CD4-positive, alpha-beta T cell treated with Interleukin-10 for 1 hour (primary cell): ENCODE data around the gene FSCN2.
"Not testable (repeated sequence)": the region's sequence is repeated elsewhere in the genome, so short reads cannot be mapped to it uniquely, and the experiment has no call there.

Source experiments
- DNase-seq: peaks from one replicate; pipeline ENCODE4 v3.0.0-alpha.2; 2020

The FSCN2 gene

DNA sequence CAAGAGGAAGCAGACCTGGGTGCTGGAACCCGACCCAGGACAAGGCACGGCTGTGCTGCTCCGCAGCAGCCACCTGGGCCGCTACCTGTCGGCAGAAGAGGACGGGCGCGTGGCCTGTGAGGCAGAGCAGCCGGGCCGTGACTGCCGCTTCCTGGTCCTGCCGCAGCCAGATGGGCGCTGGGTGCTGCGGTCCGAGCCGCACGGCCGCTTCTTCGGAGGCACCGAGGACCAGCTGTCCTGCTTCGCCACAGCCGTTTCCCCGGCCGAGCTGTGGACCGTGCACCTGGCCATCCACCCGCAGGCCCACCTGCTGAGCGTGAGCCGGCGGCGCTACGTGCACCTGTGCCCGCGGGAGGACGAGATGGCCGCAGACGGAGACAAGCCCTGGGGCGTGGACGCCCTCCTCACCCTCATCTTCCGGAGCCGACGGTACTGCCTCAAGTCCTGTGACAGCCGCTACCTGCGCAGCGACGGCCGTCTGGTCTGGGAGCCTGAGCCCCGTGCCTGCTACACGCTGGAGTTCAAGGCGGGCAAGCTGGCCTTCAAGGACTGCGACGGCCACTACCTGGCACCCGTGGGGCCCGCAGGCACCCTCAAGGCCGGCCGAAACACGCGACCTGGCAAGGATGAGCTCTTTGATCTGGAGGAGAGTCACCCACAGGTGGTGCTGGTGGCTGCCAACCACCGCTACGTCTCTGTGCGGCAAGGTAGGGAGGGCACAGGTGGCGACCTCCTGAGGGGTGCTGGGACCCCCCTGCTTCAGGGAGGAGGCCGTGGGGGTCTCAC is 667 bp downstream of the FSCN2 start:
- DNase-seq = no peak

DNA sequence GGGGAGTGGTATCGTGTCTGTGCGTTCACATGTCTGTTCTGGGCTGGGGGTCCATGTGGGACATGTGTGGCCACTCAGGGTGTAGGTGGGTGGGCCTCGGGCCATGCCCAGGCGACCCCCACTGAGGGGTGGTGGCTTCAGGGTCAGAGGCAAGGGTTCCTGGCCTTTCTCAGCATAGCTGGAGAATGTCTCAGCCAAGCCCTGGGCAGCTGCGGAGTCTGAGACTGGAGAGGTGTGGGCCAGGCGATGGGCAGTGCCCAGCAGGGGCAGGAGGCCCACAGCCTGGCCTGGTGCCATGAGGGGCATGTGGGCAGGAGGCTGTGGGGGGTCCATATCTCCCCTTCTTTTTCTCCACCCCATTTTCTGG is 1.2 kb downstream of the FSCN2 start:
- no peak for DNase-seq

DNA sequence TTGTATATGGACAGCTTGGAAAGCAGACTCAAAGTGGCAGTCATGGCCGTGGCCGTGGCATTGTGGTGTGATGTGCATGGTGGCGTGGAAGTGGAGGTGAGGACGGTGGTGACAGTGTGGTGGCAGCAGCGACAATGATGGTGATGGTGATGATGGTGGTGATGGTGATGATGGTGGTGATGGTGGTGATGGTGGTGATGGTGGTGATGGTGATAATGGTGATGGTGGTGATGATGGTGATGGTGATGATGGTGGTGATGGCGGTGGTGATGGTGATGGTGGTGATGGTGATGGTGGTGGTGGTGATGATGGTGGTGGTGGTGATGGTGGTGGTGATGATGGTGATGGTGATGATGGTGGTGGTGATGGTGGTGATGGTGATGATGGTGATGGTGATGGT is 2.8 kb downstream of the FSCN2 start:
- DNase-seq = not testable (repeated sequence)

DNA sequence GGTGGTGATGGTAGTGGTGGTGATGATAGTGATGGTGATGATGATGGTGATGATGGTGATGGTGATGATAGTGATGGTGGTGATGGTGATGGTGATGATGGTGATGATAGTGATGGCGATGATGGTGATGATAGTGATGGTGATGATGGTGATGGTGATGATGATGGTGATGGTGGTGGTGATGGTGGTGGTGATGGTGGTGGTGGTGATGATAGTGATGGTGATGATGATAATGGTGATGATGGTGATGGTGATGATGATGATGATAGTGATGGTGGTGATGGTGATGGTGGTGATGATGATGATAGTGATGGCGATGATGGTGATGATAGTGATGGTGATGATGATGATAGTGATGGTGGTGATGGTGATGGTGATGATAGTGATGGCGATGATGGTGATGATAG is 3.8 kb downstream of the FSCN2 start:
- not testable (repeated sequence) for DNase-seq

DNA sequence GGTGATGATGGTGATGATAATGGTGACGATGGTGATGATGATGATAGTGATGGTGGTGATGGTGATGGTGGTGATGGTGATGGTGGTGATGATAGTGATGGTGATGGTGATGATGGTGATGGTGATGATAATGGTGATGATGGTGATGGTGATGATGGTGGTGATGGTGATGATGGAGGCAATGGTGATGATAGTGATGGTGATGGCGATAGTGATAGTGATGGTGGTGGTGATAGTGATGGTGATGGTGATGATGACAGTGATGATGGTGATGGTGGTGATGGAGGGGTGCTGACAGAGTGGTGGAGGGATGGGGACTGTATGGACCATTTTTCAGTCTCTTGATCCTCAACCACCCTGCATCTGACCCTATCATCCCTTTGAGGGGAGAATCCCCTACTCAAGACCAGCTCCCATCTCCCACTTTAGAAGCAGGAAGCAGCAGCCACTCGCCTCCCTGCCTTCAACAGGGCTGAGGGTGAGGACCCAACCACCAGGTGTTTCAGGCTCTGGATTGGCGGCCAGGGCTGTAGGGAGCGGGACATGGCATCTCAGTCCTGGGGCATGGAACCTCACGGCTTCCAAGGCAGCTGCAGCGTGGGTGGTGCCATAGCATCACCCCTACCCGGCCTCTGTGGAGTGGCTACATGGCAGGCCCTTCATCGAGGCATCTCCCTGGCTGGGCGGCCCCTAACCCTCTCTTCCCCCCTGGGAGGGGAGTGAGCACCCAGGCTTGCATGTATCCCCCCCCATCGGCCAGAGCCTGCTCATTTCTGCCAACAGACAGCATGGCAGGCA is 4.5 kb downstream of the FSCN2 start:
- DNase-seq = no peak

DNA sequence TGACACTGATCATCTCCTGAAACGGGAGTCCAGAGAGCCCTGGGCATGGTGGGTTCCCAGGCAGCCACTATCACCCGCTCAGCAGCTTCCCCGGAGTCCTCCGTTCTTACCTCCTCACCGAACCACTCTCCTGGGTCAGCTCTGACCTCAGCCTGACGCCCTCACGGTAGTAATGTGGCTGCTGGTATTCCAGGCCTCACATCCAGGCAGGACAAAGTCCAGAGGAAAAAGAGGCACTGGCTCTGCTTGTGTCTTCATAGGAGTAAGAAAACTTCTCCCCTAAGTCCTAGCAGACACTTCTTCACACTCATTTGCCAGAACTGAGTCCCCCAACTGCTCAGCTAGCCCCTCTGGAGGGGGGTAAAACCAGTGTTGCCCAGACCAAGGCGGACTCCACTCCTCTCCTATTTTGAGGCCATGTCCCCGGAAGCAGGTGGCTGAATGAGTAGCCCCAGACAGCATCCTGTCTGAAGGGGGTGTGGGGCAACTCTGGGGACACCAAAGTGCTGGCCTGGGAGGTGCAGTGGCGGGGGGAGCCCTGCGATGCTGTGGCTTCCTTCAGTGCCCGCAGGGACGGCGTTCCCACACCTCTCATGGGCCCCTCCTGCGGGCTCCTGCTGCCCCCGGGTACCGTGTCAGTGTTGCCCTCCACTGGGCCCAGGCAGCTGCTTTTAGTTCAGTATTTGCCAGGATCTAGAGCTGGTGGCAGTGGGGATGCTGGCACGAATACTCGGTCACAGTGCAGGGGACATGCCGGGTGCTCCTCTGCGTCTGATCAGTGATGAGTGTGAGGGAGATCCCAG is 5.4 kb downstream of the FSCN2 start:
- DNase-seq = no peak

DNA sequence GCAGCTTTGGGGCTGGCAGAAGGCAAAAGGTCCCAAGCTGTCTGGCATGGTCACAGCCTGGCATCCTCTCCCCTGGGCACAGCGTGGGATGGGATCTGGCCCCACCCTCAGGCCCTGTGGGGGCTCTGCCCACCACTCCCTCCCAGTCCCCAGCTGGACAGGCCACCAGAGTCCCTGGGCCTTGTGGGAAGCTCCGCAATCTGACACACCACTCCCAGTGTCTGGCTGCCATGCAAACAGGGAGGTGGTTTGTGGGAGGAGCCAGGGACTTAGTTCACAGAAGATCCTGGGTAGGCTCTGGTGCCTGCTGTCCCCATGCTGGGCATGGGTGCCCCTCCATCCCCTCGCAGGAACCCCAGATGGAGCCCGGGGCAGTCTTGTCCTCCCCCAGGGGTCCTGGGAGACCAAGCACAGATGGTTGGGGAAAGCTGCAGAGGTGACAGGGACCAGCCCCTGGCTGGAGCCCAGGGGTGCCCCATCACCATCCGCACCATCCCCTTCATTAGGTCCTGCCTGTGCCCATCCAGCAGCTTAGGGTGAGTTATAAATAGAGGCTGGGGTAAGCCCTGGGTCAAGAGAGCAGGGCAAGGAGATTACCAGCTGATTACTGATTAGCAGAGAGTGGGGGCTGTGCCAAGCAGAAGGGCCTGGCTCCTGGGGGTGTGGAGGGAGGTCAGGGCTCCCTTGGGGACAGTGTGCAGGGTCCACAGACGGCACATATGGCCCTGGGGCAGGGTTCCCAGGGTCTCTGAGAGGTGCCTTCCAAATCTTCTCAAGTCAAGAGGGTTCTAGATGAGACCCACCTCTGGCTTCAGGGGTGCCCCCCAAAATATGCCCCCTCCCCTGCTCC is 6.2 kb downstream of the FSCN2 start:
- DNase-seq = no peak

DNA sequence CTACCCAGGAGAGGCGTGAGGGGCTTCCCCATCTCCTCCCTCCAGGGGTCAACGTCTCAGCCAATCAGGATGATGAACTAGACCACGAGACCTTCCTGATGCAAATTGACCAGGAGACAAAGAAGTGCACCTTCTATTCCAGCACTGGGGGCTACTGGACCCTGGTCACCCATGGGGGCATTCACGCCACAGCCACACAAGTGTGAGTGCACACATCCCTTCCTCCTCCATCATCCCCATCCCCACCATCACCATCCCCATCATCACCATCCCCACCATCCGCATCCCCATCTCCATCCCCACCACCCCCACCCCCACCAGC is 6.8 kb downstream of the FSCN2 start:
- no peak for DNase-seq

DNA sequence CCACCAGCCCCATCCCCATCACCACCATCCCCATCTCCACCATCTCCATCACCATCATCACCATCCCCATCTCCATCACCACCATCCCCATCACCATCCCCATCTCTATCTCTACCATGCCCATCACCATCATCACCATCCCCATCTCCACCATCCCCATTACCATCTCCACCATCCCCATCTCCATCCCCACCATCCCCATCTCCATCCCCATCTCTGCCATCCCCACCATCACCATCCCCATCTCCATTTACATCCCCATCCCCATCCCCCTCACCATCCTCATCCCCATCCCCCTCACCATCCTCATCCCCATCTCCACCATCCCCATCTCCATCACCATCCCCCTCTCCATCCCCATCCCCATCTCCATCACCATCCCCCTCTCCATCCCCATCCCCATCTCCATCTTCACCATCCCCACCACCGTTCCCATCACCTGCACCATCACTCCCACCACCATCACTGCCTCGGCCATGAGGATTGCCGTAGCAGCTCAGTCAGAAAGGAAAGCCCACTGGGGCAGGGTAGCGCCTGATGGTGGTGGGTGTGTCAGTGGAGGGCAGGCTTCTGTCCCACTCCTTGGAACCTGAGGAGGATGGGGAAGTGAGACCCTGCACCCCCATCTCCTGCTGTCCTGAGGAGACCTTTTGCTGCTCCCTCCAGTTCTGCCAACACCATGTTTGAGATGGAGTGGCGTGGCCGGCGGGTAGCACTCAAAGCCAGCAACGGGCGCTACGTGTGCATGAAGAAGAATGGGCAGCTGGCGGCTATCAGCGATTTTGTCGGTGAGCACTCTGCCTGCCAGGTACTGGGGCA is 7.5 kb downstream of the FSCN2 start:
- DNase-seq = no peak

DNA sequence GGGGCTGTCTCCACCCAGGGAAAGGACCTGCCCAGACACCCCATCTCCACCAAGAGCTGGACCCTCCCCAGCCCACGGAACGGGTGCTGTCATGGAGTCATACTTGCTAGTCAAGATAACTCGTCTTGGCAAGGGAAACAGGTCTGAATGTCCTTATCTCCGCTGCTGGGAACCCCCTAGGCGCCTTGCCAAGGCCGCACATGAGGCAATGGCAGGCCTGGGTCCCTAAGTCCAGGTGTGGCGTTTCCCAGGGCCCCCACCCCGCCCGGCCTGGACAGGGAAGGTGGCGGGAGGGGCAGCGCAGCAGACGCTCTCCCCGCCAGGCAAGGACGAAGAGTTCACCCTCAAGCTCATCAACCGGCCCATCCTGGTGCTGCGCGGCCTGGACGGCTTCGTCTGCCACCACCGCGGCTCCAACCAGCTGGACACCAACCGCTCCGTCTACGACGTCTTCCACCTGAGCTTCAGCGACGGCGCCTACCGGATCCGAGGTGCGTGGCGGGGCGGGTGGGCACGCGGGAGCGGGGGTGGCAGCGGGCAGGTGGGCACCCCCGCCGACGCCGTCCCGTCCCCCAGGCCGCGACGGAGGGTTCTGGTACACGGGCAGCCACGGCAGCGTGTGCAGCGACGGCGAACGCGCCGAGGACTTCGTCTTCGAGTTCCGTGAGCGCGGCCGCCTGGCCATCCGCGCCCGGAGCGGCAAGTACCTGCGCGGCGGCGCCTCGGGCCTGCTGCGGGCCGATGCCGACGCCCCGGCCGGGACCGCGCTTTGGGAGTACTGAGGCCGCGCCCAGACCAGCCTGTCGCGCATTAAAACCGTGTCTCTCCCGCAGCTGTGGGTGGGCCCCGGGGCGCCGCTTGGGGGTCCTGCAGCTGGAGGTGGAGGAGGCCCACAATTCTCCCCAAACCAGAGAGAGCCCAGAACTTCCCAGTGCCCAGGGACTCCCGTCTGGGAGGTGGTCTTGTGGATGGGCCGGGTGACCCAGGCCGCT is 8.4 kb downstream of the FSCN2 start:
- no peak for DNase-seq

DNA sequence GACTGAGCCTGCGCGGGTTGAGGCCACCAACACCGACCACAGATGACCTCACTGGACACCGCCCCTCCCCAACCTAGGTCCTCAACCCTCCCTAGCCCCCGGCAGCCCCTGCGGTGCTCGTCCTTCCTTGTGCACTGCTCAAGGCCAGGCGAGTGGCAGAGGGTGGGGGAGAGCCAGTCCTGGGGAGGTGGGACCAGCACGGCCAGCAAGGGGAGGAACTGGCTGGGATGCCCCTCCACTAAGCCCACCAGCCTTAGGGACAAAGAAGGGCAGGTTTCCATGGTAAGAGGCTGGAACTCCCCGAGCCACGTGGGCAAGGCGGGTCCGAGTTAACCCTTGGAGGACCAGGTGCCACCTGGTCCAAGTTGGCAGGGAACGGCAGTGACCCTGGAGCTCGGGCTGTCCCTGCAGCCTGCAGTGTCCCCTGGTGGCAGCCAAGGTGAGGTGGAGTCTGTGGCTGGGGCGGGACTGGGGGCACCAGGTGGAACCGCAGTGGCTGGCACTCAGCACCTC is 9.2 kb downstream of the FSCN2 start:
- peak; percentile 46 for DNase-seq

DNA sequence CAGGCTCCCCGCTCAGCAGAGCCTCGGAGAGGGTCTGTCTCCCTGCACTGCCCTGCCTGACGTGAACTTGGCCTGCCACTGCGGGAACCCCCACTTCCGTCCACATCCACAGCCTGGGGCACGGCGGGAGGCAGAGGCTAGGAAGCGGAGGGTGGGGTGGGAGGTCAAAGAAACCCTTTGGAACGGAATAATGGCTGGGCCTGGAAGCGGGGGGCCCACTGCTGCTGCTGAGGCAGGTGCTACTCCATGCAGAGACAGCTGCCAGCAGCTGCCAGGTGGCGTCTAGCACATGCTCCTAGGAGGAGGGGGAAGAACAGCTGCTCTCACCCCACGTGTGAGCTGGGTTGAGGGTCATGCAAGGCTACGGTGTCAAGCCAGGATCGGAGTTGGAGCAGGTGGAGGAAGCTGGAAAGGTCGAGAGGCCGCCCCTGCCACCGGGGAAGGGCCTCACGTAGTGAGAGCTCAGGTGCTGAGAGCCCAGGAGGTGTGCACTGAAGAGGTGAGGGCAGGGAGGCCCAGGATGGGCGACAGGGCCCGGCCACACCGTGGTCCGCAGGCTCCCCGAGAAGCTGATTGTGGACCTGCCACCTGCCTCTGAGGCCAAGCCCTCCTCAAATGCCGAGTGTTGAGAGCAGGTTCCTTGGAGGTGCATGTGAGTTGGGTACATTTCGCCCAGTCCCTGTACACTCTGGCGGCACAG is 9.8 kb downstream of the FSCN2 start:
- DNase-seq = no peak

DNA sequence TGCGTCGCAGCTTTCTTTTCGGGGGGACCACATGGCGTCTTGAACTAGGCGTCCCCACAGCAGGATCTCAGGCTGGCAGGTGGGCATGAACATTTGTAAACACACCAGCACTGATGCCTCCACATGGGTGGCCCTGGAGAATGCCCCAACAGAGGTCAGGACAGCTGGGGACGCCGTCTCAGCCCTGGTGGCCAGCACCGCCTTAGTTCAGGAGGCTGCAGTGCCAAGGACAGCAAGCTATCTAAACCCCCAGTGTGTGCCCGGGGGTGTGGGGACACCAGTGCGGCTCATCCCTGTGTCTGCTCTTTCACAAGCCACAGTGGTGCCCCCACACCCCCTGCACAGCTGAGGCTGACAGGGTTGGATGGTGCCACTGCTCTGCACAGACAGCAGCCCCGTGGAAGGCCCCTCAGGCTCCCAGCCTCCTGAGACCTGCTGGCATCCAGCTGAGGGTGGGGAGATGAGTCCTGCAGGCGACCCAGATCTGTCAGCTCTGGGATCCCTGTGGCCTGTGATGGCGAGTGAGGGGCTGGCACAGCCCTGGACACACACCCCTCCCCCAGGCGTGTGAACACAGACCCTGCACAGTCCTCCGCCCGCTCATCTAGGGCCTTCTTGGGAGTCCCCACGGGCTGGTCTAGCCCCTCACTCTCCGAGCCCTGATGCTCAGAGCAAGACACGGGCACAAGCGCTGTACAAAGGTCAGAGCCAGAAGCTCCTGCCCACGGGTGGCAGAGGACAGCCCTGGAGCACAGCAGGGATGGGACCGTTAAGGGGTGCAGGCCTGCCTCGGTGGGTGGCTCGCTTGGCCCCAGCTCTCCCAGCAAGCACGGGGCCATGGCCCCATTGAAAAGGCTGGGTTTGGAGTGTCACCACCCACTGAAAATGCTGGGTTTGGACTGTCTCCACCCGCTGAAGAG is 10.7 kb downstream of the FSCN2 start:
- no peak for DNase-seq

DNA sequence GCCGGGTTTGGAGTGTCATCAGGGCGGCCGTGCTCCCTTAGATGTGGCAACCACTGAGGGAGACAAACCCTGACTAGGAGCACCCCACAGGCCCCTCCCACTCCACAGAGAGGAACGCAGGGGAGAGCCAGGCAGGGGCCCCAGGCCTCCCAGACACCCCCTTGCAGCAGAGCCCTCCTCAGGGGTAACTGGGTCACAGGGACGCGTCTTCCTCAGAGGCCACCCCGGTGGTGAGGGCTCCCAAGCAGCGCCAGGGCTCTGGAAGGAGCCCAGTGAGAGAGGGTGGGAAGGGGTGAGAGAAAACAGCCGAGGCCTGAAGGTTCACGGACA is 11.4 kb downstream of the FSCN2 start:
- DNase-seq = no peak

DNA sequence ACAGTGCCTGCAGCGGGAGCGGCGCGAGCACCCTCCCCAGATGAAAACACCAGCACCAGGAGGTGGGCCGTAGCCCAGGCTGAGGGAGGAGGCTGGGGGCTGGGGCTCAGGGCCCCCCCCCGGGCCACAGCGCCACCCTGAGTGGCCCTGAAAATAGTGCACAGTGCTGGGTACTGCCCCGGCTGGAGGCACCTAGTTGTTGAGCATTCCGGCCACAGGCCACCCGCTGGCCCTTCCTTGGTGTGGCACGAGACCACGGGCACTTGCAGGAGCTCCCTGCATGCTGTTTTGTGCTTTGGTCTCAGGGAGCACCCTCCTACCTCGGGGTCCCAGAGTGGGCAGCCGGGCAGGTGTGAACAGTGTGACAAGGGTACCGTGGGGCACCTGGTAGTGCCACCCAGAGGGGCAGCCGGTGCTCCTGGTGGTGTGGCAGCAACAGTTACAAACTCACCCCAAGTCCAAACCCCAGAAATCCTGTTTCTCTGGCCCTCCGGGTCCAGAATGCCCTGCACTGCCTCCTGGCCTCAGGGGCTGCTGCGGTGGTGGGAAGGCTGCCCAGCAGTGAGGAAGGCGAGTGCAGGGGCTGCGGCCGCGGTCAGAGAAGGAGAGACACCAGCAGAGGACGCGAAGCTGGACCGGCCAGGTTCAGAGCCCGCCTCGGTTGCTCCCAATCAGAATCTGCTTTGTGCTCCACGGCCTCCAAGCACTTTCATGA is 11.9 kb downstream of the FSCN2 start:
- no peak for DNase-seq

DNA sequence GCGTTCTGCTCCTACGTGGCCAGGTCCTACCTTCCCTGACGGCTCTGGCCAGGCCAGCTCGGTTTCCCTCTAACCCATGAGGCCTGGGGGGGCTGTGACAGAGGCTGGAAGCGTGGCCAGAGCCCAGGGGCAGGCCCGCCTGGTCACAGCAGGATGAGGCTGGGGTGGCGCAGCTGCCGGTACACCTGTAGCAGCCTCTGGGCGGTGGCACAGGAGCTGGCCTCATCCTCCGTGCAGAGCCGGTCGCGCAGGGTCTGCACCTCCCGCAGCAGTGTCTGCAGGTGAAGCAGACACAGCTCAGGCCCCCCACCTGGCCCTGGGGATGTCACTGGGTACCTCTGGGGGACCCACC is 12.5 kb downstream of the FSCN2 start:
- DNase-seq = no peak

DNA sequence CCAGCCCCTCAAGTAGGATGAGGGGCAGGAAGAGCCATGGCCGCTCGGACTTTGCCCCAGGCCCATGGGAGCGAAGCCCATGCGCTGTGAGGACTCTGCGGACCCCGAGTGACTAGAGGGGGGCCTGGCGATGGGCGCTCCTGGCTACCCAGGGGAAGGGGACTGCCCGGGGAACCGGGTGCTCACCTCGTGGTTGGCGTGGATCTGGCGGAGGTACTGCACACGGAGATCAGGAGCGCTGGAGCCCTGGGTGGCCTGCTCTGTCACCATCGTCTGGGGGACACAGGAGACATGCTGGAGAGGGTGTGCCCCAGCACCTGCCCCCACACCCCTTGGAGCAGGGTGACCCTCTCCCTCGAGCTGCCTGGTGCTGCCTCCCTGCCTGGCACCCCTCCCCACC is 12.9 kb downstream of the FSCN2 start:
- DNase-seq = no peak
